ENCODE results near the gene CRISP2. TPM values are rescaled to one million over a fixed set of nuclear protein-coding genes. Genes with fewer than 3 reads are reported as not detected.
"Not testable (repeated sequence)": the region's sequence is repeated elsewhere in the genome, so short reads cannot be mapped to it uniquely, and the experiment has no call there.

CRISP2 gene
- not detected in 2 replicates for total RNA-seq (2014; rRNA removed)
- polyA plus RNA-seq (2012) = not detected

GRCh38 chr6:49713346-49713745 lies at the start of gene CRISP2:
TSS of gene CRISP2 (minus strand) at chr6:49713543. CDS start at chr6:49709196, 4,347 bp downstream.
- DNase-seq (ENCODE audit: low read depth) = no peak

- DNase-seq (ENCODE audit: low read depth) = no peak
Observed at GRCh38 chr6:49744259-49744658, 30.9 kb upstream of the CRISP2 start, which contains the start of gene CRISP3. TSS of gene CRISP3 (minus strand) at chr6:49744388. CDS start at chr6:49744367, 21 bp downstream.

GRCh38 chr6:49743429-49743828 lies 30.1 kb upstream of the CRISP2 start:
- DNase-seq (ENCODE audit: low read depth) = no peak

GRCh38 chr6:49739423-49739822 lies 26.1 kb upstream of the CRISP2 start:
- no peak for DNase-seq (ENCODE audit: low read depth)

GRCh38 chr6:49736017-49736508 lies 22.7 kb upstream of the CRISP2 start:
- DNase-seq (ENCODE audit: low read depth) = no peak

- DNase-seq (ENCODE audit: low read depth) = no peak
Observed at GRCh38 chr6:49733680-49734079, 20.3 kb upstream of the CRISP2 start.

- DNase-seq (ENCODE audit: low read depth) = no peak
Observed at GRCh38 chr6:49732781-49733180, 19.4 kb upstream of the CRISP2 start.

GRCh38 chr6:49730251-49730650 lies 16.9 kb upstream of the CRISP2 start:
- DNase-seq (ENCODE audit: low read depth) = no peak

GRCh38 chr6:49723917-49724316 lies 10.6 kb upstream of the CRISP2 start:
- DNase-seq (ENCODE audit: low read depth) = not testable (repeated sequence)

GRCh38 chr6:49721297-49721696 lies 8.0 kb upstream of the CRISP2 start:
- no peak for DNase-seq (ENCODE audit: low read depth)

GRCh38 chr6:49720372-49720771 lies 7.0 kb upstream of the CRISP2 start:
- no peak for DNase-seq (ENCODE audit: low read depth)

GRCh38 chr6:49698478-49698877 lies 14.9 kb downstream of the CRISP2 start:
- no peak for DNase-seq (ENCODE audit: low read depth)

- DNase-seq (ENCODE audit: low read depth) = no peak
Observed at GRCh38 chr6:49693512-49693911, 19.8 kb downstream of the CRISP2 start.

- no peak for DNase-seq (ENCODE audit: low read depth)
Observed at GRCh38 chr6:49692534-49692933, 20.8 kb downstream of the CRISP2 start.

- peak; percentile 31 for DNase-seq (ENCODE audit: low read depth)
Observed at GRCh38 chr6:49676671-49677281, 36.6 kb downstream of the CRISP2 start.

- DNase-seq (ENCODE audit: low read depth) = no peak
Observed at GRCh38 chr6:49675816-49676215, 37.5 kb downstream of the CRISP2 start.

GRCh38 chr6:49668083-49668511 lies 45.2 kb downstream of the CRISP2 start:
- DNase-seq (ENCODE audit: low read depth) = no peak

- no peak for DNase-seq (ENCODE audit: low read depth)
Observed at GRCh38 chr6:49666930-49667757, 46.2 kb downstream of the CRISP2 start.

GRCh38 chr6:49666480-49666879 lies 46.9 kb downstream of the CRISP2 start:
- DNase-seq (ENCODE audit: low read depth) = no peak

GRCh38 chr6:49664817-49665216 lies 48.5 kb downstream of the CRISP2 start:
- no peak for DNase-seq (ENCODE audit: low read depth)

- not testable (repeated sequence) for DNase-seq (ENCODE audit: low read depth)
Observed at GRCh38 chr6:49664054-49664453, 49.3 kb downstream of the CRISP2 start.

- DNase-seq (ENCODE audit: low read depth) = no peak
Observed at GRCh38 chr6:49662892-49663261, 50.5 kb downstream of the CRISP2 start.

Measured in LHCN-M2 (cell line).